Left ventricle myocardium inferior (tissue), 1 donor: ENCODE data around the gene MGAT4B. TPM values are rescaled to one million over a fixed set of nuclear protein-coding genes. Genes with fewer than 3 reads are reported as not detected.

Experiments
- DNase-seq: peaks from one replicate; pipeline ENCODE4 v3.0.0-alpha.2; 2020
- H3K27ac ChIP-seq: fragments of 200-600 bp; replicated peaks from 2 replicates; pipeline ENCODE4 v1.8.0; 2021
- H3K27me3 ChIP-seq: fragments of 200-600 bp; 2 replicates; pipeline ENCODE4 v1.8.0; 2021; ENCODE audit warnings: low read depth
- H3K36me3 ChIP-seq: fragments of 200-600 bp; 2 replicates; pipeline ENCODE4 v1.8.0; 2021
- H3K4me1 ChIP-seq: fragments of 200-600 bp; 2 replicates; pipeline ENCODE4 v1.8.0; 2021
- H3K4me3 ChIP-seq: fragments of 200-600 bp; 2 replicates; pipeline ENCODE4 v1.8.0; 2021; ENCODE audit warnings: mild to moderate bottlenecking, moderate library complexity
- H3K9me3 ChIP-seq: fragments of 200-600 bp; replicated peaks from 2 replicates; pipeline ENCODE4 v1.8.0; 2021
- intact Hi-C: fragments of 100-400 bp; cut with micrococcal nuclease; formaldehyde crosslinking; loops from one replicate; pipeline ENCODE4 v1.11.0; 2022
- total RNA-seq: library from RNA; stranded (reverse); fragmentation: NEBNext Ultra II Directional; extraction: Animal tissue kit (Norgen Biotek cat#: 25700); gene quantifications from one replicate; pipeline ENCODE4 v1.2.1, GENCODE V29; 2021
- TF ChIP-seq, protein P1 (sequence below): fragments of 200-600 bp; IDR thresholded peaks from 2 replicates; pipeline ENCODE4 v1.8.0; 2021; ENCODE audit warnings: antibody characterized with exemption, mild to moderate bottlenecking, borderline replicate concordance
- donor health status: DM: no; HTN: yes; CAD: no; lungs with severe emphysema.

MGAT4B gene
- total RNA-seq, 1 donor from 2014 or later: 98.7 TPM

DNA sequence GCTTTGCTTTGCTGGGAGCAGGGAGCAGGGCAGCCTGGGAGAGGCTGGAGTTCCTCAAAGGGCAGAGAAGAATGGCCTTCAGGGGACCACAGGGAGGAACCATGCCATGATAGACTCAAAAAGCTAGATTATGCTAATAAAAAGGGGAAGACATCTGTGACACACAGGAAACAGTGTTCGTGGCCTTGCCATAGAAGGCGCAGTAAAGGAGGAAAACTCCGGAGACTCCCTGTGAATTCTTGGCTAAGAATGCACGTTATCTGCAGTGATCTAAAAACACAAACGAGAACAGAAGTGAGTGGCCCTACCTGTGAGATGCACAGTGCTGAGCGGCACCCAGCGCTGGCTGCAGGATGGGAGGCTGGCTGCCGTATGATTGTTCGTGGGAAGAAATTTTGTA lies 28.8 kb downstream of the MGAT4B start:
- H3K27me3 ChIP-seq: no peaks in the 10 kb centered on the region
- H3K27ac ChIP-seq: no peak overlapping the region
- no peaks in the 10 kb centered on the region for H3K9me3 ChIP-seq
- TF ChIP-seq, protein P1, sequence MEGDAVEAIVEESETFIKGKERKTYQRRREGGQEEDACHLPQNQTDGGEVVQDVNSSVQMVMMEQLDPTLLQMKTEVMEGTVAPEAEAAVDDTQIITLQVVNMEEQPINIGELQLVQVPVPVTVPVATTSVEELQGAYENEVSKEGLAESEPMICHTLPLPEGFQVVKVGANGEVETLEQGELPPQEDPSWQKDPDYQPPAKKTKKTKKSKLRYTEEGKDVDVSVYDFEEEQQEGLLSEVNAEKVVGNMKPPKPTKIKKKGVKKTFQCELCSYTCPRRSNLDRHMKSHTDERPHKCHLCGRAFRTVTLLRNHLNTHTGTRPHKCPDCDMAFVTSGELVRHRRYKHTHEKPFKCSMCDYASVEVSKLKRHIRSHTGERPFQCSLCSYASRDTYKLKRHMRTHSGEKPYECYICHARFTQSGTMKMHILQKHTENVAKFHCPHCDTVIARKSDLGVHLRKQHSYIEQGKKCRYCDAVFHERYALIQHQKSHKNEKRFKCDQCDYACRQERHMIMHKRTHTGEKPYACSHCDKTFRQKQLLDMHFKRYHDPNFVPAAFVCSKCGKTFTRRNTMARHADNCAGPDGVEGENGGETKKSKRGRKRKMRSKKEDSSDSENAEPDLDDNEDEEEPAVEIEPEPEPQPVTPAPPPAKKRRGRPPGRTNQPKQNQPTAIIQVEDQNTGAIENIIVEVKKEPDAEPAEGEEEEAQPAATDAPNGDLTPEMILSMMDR: no peak
- peaks cover 10% of the 10 kb centered on the region for H3K4me1 ChIP-seq
- DNase-seq: no peak
- peaks cover 57% of the 10 kb centered on the region for H3K36me3 ChIP-seq
- H3K4me3 ChIP-seq: no peak overlapping the region
- intact Hi-C loops: no loop called here

DNA sequence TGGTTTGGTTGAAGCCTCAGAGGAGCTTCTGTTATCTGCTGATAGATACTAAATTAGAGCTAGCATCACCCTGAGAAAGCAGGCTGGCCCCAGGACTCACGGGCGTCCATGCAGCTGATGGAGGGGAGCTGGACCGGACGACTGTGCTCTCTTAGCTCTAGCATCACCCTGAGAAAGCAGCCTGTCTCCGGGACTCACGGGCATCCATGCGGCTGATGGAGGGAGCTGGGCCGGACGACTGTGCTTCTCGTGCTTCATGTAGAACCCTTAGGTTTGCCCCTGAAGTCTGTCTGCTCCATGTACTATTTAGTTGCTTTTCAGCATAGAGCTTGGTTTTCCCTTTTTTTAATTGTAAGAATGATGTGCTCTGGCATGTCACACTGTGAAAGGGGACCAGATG lies 29.2 kb downstream of the MGAT4B start:
- Histone ChIP-seq H3K36me3 (peaks cover 62% of the 10 kb centered on the region), H3K27ac (no peak overlapping the region), H3K4me3 (no peak overlapping the region), H3K27me3 (no peaks in the 10 kb centered on the region), H3K9me3 (no peaks in the 10 kb centered on the region), H3K4me1 (peaks cover 10% of the 10 kb centered on the region)
- intact Hi-C loops: no loop called here
- TF ChIP-seq, protein P1: no peak
- DNase-seq: no peak

DNA sequence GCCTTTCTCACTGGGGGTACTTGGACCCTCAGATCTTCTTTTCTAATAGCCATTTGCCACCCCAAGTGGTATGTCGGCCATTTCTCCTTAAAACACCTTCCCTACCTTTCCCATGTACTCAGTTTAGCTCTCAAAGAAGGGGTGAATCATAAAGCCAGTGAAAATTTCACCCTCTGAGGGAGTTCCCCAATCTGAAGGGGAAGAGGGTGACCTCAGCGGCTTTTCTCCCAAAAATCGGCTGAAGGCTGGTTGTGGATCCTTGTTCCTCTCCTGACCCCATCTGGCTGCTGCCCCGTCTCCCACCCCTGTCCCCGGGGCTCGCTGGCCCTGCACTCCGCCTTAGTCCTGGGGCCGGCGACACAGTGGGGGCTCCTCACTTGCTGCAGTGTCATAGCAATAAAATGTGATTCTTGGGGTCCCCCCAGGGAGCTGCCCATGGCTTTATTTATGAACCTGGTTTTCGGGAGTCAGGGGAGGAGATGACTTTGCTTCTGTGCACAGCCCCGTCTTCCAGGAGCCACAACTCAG lies 30.2 kb downstream of the MGAT4B start:
- DNase-seq: no peak
- TF ChIP-seq, protein P1: no peak
- no peaks in the 10 kb centered on the region for H3K27me3 ChIP-seq
- peaks cover 72% of the 10 kb centered on the region for H3K36me3 ChIP-seq
- H3K4me3 ChIP-seq: no peak overlapping the region
- intact Hi-C loops: no loop called here
- no peak overlapping the region for H3K27ac ChIP-seq
- H3K9me3 ChIP-seq: no peaks in the 10 kb centered on the region
- H3K4me1 ChIP-seq: peaks cover 10% of the 10 kb centered on the region

DNA sequence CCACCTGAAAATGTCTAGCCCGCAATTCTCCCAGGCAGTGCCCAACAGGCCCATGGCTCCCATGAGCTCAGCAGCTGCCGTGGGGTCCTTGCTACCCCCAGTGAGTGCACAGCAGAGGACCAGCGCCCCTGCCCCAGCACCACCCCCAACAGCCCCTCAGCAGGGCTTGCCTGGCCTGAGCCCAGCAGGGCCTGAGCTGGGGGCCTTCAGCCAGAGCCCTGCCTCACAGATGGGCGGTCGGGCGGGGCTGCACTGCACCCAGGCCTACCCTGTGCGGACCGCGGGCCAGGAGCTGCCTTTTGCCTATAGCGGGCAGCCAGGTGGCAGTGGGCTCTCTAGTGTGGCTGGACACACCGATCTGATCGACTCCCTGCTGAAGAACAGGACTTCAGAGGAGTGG lies 32.2 kb downstream of the MGAT4B start:
- intact Hi-C loops: no loop called here
- H3K36me3 ChIP-seq: peaks cover 87% of the 10 kb centered on the region
- H3K27ac ChIP-seq: no peak overlapping the region
- H3K4me3 ChIP-seq: no peak overlapping the region
- peaks cover 10% of the 10 kb centered on the region for H3K4me1 ChIP-seq
- TF ChIP-seq, protein P1: no peak
- no peaks in the 10 kb centered on the region for H3K9me3 ChIP-seq
- H3K27me3 ChIP-seq: no peaks in the 10 kb centered on the region
- no peak for DNase-seq

DNA sequence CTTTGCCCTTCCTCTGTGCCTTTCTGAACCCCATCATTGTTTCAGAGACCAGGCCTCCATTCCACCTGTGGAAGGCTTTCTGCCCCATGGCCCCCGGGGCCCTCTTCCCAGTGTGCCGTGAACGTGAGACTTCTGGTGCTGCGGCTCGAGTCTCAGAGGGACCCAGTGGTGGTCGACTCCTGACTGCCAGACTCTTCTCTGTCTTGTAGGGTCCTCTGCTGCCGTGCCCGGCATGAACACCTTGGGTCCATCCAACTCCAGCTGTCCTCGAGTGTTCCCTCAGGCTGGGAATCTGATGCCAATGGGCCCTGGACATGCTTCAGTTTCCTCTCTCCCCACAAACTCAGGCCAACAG lies 33.0 kb downstream of the MGAT4B start:
- Histone ChIP-seq H3K27ac (no peak overlapping the region), H3K9me3 (no peaks in the 10 kb centered on the region), H3K36me3 (peaks cover 93% of the 10 kb centered on the region), H3K27me3 (no peaks in the 10 kb centered on the region), H3K4me1 (peaks cover 14% of the 10 kb centered on the region), H3K4me3 (no peak overlapping the region)
- TF ChIP-seq, protein P1: no peak
- no peak for DNase-seq
- intact Hi-C loops: no loop called here
